ENCODE measurements around the gene PCDHA5. TPM values are rescaled to one million over a fixed set of nuclear protein-coding genes. Genes with fewer than 3 reads are reported as not detected.
"Not testable (repeated sequence)": the region's sequence is repeated elsewhere in the genome, so short reads cannot be mapped to it uniquely, and the experiment has no call there.

PCDHA5 gene
- total RNA-seq, 1 experiment from 2014 or later: not detected

DNA sequence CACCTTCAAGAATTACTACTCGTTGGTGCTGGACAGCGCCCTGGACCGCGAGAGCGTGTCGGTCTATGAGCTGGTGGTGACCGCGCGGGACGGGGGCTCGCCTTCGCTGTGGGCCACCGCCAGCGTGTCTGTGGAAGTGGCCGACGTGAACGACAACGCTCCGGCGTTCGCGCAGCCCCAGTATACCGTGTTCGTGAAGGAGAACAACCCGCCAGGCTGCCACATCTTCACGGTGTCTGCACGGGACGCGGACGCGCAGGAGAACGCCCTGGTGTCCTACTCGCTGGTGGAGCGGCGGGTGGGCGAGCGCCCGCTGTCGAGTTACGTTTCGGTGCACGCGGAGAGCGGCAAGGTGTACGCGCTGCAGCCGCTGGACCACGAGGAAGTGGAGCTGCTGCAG is 1.6 kb downstream of the PCDHA5 start:
- not testable (repeated sequence) for DNase-seq (ENCODE audit: low read depth)

DNA sequence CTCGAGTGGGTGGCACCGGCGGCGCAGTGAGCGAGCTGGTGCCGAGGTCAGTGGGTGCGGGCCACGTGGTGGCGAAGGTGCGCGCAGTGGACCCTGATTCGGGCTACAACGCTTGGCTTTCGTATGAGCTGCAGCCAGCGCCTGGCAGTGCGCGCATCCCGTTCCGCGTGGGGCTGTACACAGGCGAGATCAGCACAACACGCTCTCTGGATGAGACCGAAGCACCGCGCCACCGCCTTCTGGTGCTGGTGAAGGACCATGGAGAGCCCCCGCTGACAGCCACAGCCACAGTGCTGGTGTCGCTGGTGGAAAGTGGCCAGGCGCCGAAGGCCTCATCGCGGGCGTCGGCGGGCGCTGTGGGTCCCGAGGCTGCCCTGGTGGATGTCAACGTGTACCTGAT is 2.1 kb downstream of the PCDHA5 start:
- DNase-seq (ENCODE audit: low read depth): no peak

DNA sequence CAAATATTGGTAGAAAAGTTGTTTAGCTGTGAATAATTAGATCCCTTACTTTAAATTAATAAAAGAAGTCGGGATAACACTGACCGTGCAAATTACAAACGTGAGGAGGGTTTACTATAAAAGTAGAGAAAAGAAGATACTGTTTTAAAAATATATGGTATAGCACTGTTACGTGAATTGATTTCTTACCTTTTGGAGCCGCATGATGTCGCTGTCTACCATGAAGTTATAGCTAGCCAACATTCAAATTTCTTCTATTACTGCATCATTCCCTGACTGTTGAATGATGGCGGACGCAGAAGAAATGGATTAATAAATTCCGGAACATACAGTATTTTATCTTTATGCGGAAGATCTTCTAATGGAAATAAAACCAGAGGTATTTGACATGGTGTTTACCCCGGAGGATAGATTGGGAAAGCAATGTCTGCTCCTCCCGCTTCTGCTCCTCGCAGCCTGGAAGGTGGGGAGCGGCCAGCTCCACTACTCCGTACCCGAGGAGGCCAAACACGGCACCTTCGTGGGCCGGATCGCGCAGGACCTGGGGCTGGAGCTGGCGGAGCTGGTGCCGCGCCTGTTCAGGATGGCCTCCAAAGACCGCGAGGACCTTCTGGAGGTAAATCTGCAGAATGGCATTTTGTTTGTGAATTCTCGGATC is 6.4 kb downstream of the PCDHA5 start, which contains the start of gene PCDHA6:
PCDHA6 (plus strand) TSS at position 257 of the 658 bp plus-strand sequence; CDS start at position 389, 132 bp downstream.
- no peak for DNase-seq (ENCODE audit: low read depth)

DNA sequence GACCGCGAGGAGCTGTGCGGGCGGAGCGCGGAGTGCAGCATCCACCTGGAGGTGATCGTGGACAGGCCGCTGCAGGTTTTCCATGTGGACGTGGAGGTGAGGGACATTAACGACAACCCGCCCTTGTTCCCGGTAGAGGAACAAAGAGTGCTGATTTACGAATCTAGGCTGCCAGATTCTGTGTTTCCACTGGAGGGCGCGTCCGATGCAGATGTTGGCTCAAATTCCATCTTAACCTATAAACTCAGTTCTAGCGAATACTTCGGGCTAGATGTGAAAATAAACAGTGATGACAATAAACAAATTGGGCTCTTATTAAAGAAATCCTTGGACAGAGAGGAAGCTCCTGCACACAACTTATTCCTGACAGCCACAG is 6.9 kb downstream of the PCDHA5 start:
- DNase-seq (ENCODE audit: low read depth): no peak

DNA sequence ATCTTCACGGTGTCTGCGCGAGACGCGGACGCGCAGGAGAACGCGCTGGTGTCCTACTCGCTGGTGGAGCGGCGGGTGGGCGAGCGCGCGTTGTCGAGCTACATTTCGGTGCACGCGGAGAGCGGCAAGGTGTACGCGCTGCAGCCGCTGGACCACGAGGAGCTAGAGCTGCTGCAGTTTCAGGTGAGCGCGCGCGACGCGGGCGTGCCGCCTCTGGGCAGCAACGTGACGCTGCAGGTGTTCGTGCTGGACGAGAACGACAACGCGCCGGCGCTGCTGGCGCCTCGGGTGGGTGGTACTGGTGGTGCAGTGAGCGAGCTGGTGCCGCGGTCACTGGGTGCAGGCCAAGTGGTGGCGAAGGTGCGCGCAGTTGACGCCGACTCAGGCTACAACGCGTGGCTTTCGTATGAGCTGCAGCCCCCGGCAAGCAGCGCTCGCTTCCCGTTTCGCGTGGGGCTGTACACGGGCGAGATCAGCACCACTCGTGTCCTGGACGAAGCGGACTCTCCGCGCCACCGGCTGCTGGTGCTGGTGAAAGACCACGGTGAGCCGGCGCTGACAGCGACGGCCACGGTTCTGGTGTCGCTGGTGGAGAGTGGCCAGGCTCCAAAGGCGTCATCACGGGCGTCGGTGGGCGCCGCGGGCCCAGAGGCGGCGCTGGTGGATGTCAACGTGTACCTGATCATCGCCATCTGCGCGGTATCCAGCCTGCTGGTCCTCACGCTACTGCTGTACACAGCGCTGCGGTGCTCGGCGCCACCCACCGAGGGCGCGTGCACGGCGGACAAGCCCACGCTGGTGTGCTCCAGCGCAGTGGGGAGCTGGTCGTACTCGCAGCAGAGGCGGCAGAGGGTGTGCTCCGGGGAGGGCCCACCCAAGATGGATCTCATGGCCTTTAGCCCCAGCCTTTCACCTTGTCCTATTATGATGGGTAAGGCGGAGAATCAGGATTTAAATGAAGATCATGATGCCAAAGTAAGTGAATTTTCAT is 8.4 kb downstream of the PCDHA5 start:
- not testable (repeated sequence) for DNase-seq (ENCODE audit: low read depth)

DNA sequence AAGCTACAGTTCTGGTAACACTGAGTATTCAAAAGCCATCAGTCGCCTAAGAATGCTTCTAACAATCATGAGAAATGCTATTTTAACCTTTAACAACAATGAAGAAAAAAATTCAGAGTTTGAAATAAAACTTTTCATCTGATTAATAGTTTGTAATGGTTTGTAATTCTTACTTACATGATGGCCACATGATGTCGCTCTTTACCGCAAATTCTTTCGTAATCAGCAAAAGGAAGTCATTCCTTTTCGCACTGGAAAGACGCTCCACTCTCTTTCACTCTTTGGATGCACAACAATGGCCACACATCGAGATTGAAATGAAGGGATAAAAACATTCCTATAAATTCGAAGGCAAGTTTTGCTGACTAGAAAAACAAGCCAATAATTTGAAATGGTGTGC is 12.6 kb downstream of the PCDHA5 start, which contains the start of gene PCDHA7:
PCDHA7 (plus strand) TSS at position 277 of the 400 bp plus-strand sequence; CDS start at position 392, 115 bp downstream.
- peak; percentile 21 for DNase-seq (ENCODE audit: low read depth)

DNA sequence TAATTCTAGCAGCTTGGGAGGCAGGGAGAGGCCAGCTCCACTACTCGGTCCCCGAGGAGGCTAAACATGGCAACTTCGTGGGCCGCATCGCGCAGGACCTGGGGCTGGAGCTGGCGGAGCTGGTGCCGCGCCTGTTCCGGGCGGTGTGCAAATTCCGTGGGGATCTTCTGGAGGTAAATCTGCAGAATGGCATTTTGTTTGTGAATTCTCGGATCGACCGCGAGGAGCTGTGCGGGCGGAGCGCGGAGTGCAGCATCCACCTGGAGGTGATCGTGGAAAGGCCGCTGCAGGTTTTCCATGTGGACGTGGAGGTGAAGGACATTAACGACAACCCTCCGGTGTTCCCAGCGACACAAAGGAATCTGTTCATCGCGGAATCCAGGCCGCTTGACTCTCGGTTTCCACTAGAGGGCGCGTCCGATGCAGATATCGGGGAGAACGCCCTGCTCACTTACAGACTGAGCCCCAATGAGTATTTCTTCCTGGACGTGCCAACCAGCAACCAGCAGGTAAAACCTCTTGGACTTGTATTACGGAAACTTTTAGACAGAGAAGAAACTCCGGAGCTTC is 13.1 kb downstream of the PCDHA5 start:
- not testable (repeated sequence) for DNase-seq (ENCODE audit: low read depth)

DNA sequence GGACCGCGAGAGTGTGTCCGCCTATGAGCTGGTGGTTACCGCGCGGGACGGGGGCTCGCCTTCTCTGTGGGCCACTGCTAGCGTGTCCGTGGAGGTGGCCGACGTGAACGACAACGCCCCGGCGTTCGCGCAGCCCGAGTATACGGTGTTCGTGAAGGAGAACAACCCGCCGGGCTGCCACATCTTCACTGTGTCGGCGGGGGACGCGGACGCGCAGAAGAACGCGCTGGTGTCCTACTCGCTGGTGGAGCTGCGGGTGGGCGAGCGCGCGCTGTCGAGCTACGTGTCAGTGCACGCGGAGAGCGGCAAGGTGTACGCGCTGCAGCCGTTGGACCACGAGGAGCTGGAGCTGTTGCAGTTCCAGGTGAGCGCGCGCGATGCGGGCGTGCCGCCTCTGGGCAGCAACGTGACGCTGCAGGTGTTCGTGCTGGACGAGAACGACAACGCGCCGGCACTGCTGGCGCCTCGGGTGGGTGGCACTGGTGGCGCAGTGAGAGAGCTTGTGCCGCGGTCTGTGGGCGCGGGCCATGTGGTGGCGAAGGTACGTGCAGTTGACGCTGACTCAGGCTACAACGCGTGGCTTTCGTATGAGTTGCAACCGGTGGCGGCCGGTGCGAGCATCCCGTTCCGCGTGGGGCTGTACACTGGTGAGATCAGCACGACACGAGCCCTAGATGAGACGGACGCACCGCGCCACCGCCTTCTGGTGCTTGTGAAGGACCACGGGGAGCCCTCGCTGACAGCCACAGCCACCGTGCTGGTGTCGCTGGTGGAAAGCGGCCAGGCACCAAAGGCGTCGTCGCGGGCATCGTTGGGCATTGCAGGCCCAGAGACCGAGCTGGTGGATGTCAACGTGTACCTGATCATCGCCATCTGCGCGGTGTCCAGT is 14.5 kb downstream of the PCDHA5 start:
- DNase-seq (ENCODE audit: low read depth): no peak

DNA sequence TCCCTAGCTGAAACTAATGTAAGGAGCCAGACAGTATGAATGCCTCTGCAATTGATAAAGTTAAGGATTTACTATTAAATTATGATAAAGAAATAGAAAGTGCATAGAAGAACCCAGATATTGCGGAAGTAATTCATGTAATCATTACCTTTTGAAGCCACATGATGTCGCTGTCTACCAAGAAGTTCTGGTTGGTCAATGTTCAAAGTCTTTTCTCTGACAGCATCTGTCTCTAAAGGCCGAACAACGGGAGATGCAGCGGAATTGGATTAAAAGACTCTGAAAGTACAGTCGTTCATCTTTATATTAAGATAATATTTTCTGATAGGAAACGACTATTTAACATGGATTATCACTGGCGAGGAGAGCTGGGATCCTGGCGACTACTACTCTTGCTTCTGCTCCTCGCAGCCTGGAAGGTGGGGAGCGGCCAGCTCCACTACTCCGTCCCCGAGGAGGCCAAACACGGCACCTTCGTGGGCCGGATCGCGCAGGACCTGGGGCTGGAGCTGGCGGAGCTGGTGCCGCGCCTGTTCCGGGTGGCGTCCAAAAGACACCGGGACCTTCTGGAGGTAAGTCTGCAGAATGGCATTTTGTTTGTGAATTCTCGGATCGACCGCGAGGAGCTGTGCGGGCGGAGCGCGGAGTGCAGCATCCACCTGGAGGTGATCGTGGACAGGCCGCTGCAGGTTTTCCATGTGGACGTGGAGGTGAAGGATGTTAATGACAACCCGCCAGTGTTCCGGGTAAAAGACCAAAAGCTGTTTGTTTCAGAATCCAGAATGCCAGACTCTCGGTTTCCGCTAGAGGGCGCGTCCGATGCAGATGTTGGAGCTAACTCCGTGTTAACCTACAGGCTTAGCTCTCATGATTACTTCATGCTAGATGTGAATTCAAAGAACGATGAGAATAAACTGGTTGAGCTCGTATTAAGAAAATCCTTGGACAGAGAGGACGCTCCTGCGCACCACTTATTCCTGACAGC is 19.9 kb downstream of the PCDHA5 start, which contains the start of gene PCDHA8:
PCDHA8 (plus strand) TSS at position 210 of the 985 bp plus-strand sequence; CDS start at position 345, 135 bp downstream.
- no peak for DNase-seq (ENCODE audit: low read depth)

DNA sequence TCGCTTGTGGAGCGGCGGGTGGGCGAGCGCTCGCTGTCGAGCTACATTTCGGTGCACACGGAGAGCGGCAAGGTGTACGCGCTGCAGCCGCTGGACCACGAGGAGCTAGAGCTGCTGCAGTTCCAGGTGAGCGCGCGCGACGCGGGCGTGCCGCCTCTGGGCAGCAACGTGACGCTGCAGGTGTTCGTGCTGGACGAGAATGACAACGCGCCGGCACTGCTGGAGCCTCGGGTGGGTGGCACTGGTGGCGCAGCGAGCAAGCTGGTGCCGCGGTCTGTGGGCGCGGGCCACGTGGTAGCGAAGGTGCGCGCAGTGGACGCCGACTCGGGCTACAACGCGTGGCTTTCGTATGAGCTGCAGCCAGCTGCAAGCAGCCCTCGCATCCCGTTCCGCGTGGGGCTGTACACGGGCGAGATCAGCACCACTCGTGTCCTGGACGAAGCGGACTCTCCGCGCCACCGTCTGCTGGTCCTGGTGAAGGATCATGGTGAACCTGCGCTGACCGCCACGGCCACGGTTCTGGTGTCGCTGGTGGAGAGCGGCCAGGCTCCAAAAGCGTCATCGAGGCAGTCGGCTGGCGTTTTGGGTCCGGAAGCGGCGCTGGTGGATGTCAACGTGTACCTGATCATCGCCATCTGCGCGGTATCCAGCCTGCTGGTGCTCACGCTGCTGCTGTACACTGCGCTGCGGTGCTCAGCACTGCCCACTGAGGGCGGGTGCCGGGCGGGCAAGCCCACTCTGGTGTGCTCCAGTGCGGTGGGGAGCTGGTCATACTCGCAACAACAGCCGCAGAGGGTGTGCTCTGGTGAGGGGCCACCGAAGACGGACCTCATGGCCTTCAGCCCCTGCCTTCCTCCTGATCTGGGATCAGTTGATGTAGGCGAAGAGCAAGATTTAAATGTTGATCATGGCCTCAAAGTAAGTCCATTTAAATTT is 21.7 kb downstream of the PCDHA5 start:
- DNase-seq (ENCODE audit: low read depth): no peak

DNA sequence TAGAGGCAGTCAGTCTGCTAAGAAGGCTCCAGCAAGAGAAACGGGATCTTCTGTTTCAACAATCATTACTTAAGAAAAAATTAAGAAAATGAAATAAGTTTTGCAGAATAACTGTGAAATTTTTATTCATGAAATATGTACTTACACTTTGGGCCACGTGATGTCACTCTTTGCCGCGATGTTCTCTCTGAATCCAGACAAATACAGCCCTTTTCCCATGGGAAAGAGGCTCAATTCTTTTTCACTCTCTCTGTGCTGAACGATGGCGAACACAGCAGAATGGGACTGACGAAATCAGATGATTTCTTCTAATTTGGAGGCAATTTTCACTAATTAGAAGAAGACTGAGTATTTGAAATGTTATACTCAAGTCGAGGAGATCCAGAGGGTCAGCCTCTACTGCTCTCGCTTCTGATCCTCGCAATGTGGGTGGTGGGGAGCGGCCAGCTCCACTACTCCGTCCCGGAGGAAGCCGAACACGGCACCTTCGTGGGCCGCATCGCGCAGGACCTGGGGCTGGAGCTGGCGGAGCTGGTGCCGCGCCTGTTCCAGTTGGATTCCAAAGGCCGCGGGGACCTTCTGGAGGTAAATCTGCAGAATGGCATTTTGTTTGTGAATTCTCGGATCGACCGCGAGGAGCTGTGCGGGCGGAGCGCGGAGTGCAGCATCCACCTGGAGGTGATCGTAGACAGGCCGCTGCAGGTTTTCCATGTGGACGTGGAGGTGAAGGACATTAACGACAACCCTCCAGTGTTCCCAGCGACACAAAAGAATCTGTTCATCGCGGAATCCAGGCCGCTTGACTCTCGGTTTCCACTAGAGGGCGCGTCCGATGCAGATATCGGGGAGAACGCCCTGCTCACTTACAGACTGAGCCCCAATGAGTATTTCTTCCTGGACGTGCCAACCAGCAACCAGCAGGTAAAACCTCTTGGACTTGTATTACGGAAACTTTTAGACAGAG is 27.0 kb downstream of the PCDHA5 start, which contains the start of gene PCDHA9:
PCDHA9 (plus strand) TSS at position 244 of the 964 bp plus-strand sequence; CDS start at position 358, 114 bp downstream.
- peak; percentile 20 for DNase-seq (ENCODE audit: low read depth)

DNA sequence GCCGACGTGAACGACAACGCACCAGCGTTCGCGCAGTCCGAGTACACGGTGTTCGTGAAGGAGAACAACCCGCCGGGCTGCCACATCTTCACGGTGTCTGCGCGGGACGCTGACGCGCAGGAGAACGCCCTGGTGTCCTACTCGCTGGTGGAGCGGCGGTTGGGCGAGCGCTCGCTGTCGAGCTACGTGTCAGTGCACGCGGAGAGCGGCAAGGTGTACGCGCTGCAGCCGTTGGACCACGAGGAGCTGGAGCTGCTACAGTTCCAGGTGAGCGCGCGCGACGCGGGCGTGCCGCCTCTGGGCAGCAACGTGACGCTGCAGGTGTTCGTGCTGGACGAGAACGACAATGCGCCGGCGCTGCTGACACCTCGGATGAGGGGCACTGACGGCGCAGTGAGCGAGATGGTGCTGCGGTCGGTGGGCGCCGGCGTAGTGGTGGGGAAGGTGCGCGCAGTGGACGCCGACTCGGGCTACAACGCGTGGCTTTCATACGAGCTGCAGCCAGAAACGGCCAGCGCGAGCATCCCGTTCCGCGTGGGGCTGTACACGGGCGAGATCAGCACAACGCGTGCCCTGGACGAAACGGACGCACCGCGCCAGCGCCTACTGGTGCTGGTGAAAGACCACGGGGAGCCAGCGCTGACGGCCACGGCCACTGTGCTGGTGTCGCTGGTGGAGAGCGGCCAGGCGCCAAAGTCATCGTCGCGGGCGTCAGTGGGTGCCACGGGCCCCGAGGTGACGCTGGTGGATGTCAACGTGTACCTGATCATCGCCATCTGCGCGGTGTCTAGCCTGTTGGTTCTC is 28.6 kb downstream of the PCDHA5 start:
- DNase-seq (ENCODE audit: low read depth): not testable (repeated sequence)

DNA sequence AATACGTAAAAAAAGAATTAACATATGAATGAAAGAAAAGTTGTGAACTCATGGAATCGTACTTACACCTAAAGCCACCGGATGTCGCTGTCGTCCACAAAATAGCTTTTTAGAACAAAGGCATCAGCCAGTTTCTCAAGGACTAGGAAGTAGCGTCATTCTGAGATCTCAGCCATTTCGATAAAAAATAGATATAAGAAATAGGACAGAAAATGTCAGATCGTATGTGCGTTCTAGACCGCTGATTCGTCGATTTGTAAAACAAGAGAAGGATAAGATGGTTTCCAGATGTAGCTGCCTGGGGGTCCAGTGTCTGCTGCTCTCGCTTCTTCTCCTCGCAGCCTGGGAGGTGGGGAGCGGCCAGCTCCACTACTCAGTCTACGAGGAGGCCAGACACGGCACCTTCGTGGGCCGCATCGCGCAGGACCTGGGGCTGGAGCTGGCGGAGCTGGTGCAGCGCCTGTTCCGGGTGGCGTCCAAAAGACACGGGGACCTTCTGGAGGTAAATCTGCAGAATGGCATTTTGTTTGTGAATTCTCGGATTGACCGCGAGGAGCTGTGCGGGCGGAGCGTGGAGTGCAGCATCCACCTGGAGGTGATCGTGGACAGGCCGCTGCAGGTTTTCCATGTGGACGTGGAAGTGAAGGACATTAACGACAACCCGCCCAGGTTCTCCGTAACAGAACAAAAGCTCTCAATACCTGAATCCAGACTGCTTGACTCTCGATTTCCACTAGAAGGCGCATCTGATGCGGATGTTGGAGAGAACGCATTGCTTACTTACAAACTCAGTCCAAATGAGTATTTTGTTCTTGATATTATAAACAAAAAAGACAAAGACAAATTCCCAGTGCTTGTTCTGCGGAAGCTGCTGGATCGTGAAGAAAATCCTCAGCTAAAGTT is 34.6 kb downstream of the PCDHA5 start, which contains the start of gene PCDHA10:
PCDHA10 (plus strand) TSS at position 126 of the 903 bp plus-strand sequence; CDS start at position 278, 152 bp downstream.
- DNase-seq (ENCODE audit: low read depth): peak; percentile 11

DNA sequence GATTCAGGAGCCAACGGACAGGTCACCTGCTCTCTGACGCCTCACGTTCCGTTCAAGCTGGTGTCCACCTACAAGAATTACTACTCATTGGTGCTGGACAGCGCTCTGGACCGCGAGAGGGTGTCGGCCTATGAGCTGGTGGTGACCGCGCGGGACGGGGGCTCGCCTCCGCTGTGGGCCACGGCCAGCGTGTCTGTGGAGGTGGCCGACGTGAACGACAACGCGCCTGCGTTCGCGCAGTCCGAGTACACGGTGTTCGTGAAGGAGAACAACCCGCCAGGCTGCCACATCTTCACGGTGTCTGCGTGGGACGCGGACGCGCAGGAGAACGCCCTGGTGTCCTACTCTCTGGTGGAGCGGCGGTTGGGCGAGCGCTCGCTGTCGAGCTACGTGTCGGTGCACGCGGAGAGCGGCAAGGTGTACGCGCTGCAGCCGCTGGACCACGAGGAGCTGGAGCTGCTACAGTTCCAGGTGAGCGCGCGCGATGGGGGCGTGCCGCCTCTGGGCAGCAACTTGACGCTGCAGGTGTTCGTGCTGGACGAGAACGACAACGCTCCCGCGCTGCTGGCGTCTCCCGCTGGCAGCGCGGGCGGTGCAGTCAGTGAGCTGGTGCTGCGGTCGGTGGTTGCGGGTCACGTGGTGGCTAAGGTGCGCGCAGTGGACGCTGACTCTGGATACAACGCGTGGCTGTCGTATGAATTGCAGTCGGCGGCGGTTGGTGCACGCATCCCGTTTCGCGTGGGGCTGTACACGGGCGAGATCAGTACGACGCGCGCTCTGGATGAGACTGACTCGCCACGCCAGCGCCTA is 36.0 kb downstream of the PCDHA5 start:
- no peak for DNase-seq (ENCODE audit: low read depth)
